ENCODE data around the gene FOSB.
A peak's percentile ranks its signal among the peaks of the same experiment; 100 is the strongest.
"Not testable (repeated sequence)": the region's sequence is repeated elsewhere in the genome, so short reads cannot be mapped to it uniquely, and the experiment has no call there.

FOSB gene

DNA sequence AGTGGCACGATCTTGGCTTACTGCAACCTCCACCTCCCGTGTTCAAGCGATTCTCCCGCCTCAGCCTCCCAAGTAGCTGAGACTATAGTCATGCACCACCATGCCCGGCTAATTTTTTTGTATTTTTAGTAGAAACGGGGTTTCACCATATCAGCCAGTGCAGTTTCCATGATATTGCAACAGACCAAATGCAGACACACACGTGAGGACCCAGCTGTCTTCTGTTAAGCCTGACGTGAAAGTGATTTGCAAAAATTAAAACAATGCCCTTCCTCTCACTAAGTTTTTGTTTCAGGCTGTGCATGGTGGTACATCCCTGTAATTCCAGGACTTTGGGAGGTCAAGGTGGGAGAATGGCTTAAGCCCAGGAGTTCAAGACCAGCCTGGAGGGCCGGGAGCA lies 36.8 kb upstream of the FOSB start:
- intact Hi-C loops (cut with micrococcal nuclease); H3K27ac Mint-ChIP-seq; H3K9me3 Mint-ChIP-seq; H3K36me3 Mint-ChIP-seq (ENCODE audit: low read depth); H3K4me3 Mint-ChIP-seq: not testable (repeated sequence)
- peaks cover 18% of the 10 kb centered on the region for H3K27me3 Mint-ChIP-seq
- H3K4me1 Mint-ChIP-seq (ENCODE audit: low read depth) = peaks cover 22% of the 10 kb centered on the region

DNA sequence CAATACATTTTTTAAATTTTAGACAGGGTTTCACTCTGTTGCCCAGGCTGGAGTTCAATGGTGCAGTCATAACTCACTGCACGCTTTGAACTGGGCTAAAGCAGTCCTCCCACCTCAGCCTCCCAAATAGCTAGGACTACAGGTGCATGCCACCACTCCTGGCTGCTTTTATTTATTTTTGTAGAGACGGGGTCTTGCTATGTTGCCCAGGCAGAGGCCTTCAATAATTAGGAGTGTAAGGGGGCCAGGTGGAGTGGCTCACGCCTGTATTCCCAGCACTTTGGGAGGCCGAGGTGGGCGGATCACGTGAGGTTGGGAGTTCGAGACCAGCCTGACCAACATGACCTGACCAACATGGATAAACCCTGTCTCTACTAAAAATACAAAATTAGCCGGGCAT lies 35.3 kb upstream of the FOSB start:
- H3K36me3 Mint-ChIP-seq (ENCODE audit: low read depth); H3K9me3 Mint-ChIP-seq; intact Hi-C loops (cut with micrococcal nuclease); H3K27ac Mint-ChIP-seq; H3K4me3 Mint-ChIP-seq: not testable (repeated sequence)
- Mint-ChIP-seq H3K27me3 (peaks cover 18% of the 10 kb centered on the region), H3K4me1 (ENCODE audit: low read depth) (peaks cover 21% of the 10 kb centered on the region)

DNA sequence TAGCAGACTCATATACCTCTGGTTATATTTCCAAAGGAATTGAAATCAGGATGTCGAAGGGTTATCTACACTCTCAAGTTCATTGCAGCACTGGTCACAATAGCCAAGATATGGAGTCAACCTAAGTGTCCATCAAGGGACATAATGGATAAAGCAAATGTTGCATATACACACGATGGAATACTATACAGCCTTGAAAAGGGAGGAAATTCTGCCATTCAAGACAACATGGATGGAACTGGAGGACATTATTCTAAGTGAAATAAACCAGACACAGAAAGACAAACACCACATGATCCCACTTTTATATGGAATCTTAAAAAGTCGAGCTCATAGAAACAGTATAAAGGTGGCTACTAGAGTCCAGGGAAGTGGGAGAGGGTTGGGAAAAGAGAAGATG lies 30.5 kb upstream of the FOSB start:
- H3K4me1 Mint-ChIP-seq (ENCODE audit: low read depth) = peaks cover 20% of the 10 kb centered on the region
- intact Hi-C loops (cut with micrococcal nuclease) = no loop called here
- no peaks in the 10 kb centered on the region for H3K9me3 Mint-ChIP-seq
- H3K27ac Mint-ChIP-seq = no peak overlapping the region
- no peak overlapping the region for H3K4me3 Mint-ChIP-seq
- H3K27me3 Mint-ChIP-seq = peaks cover 8% of the 10 kb centered on the region
- no peaks in the 10 kb centered on the region for H3K36me3 Mint-ChIP-seq (ENCODE audit: low read depth)

DNA sequence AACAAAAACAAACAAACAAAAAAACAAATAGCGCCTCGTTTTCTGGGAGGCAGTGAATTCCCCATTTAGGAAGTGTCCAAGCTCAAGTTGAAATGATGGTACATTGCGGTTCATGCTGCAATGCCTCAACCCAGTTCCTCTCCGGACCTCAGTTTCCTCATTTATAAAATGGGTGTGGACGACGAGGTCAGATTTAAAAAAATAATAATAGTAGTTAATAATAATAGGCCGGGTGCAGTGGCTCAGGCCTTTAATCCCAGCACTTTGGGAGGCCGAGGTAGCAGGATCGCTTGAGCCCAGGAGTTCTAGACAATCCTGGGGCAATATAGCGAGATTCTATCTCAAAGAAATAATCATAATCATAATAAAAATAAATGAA lies 28.6 kb upstream of the FOSB start:
- peaks cover 38% of the 10 kb centered on the region for H3K4me1 Mint-ChIP-seq (ENCODE audit: low read depth)
- H3K4me3 Mint-ChIP-seq = peak overlapping the region; percentile 71

DNA sequence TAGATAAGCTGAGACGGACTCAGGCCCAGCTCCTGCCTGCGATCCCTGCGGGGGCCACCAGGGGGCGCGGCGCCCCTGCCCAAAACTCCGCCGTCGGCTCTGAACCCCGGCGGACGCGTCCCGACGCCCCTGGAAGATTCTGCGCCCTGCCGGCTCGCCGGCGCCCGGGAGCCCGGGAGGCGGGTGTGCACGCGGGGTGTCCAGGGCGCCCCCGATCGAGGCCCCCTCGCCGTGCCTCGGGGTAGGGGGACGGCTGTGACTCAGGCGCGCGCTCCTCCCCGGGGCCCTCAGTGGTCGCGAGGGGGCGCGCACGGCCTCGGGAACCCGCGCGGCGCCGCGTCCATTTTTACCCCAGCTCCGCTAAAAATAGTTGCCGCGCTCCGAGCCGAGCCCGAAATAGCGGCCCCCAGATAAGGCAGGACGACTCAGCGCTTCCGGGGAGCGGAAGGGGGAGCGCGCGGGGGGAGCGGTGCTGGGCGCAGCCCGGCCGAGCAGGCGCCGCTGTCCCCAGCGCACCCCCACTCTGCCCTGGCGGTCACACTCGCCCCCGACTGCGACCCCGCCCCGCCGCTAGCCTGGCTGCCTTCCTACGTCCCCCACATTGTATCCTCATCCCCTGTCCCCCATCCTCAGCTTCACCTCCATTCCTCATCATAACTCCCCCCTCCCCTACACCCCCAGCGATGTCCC lies 28.1 kb upstream of the FOSB start:
- no peaks in the 10 kb centered on the region for H3K36me3 Mint-ChIP-seq (ENCODE audit: low read depth)
- H3K9me3 Mint-ChIP-seq = no peaks in the 10 kb centered on the region
- intact Hi-C loops (cut with micrococcal nuclease) = loop anchor here (1.0 kb wide), 1 partner anchor 40 kb away; no protein-coding TSS in a partner anchor
- peaks cover 43% of the 10 kb centered on the region for H3K4me1 Mint-ChIP-seq (ENCODE audit: low read depth)
- H3K27me3 Mint-ChIP-seq = peaks cover 4% of the 10 kb centered on the region
- peak overlapping the region; percentile 71 for H3K4me3 Mint-ChIP-seq
- peak overlapping the region; percentile 76 for H3K27ac Mint-ChIP-seq

More for the DNA sequence above, 28.6 kb upstream of the FOSB start:
- H3K9me3 Mint-ChIP-seq = no peaks in the 10 kb centered on the region
- no peaks in the 10 kb centered on the region for H3K36me3 Mint-ChIP-seq (ENCODE audit: low read depth)
- H3K27me3 Mint-ChIP-seq = peaks cover 5% of the 10 kb centered on the region
- peak overlapping the region; percentile 76 for H3K27ac Mint-ChIP-seq
- intact Hi-C loops (cut with micrococcal nuclease) = loop anchor here (1.0 kb wide), 1 partner anchor 40 kb away; no protein-coding TSS in a partner anchor

DNA sequence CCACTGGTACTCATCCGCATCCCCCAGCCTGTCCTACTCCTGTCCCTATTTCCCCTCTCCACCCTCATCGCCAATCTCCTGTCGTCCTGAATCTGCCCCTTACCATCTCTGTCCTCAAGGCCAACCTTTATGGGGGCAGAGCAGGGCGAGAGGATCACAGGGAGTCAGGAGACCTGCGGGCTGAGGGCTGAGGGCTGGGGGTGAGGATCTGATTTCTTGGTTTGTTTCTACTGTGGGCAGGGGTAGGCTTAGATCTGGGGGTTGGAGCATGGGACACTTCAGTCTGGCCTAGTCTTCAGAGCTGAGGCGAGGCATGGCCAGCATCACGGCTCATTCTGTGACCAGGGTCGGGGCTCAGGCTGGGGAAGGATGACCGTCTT lies 27.5 kb upstream of the FOSB start:
- H3K9me3 Mint-ChIP-seq = no peaks in the 10 kb centered on the region
- H3K27me3 Mint-ChIP-seq = peaks cover 4% of the 10 kb centered on the region
- peak overlapping the region; percentile 71 for H3K4me3 Mint-ChIP-seq
- no peaks in the 10 kb centered on the region for H3K36me3 Mint-ChIP-seq (ENCODE audit: low read depth)
- intact Hi-C loops (cut with micrococcal nuclease) = no loop called here
- H3K4me1 Mint-ChIP-seq (ENCODE audit: low read depth) = peaks cover 45% of the 10 kb centered on the region
- peak overlapping the region; percentile 76 for H3K27ac Mint-ChIP-seq

DNA sequence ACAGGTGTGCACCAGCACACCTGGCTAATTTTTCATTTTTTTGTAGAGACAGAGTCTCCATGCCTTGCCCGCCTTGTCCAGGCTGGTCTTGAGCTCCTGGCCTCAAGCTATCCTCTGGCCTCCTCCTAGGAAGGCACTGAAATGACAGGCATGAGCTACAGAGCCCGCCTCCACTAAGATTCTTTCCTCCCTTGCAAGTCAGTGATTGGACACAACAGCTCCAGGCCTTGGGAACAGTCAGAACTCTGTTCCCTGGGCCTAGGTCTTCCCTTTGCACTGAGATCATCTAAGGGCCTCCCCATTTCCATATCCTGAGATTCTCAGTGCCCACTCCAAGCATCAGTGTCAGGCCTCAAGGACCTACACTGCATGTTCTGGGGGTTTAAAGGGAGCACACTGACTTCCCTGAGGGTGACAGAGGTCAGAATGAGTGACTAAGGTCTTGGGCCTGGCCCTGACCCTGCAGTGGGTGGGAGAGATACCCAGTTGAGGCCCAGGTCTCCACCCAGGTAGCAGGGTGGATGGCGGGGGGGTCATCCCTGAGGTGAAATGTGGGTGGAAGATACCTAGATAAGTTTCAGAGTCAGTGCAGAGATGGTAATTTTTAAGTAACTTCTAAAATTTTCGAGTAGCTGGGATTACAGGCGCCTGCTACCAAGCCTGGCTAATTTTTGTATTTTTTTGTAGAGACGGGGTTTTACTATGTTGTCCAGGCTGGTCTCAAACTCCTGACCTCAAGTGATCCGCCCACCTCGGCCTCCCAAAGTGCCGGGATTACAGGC lies 26.7 kb upstream of the FOSB start:
- Mint-ChIP-seq H3K4me1 (ENCODE audit: low read depth) (peaks cover 49% of the 10 kb centered on the region), H3K27ac (peak overlapping the region; percentile 76), H3K9me3 (no peaks in the 10 kb centered on the region), H3K36me3 (ENCODE audit: low read depth) (no peaks in the 10 kb centered on the region), H3K27me3 (peaks cover 3% of the 10 kb centered on the region), H3K4me3 (peak overlapping the region; percentile 71)
- intact Hi-C loops (cut with micrococcal nuclease) = no loop called here

DNA sequence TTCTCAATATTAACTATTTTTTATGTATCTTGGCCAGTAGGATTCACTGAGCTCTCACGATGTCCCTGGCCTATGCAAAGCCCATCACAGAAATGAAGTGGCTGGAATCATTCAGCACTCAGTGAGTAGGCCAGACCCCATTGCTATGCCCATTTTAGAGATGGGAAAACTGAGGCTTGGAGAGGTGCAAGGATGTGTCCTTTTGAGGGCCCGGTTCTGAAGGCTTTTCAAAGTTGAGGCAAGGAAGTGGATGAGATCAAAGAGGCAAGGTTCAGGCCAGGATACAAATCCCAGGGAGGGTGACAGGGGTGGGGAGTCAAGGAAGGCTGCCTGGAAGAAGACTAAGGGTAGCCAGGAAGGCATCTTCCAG lies 25.4 kb upstream of the FOSB start:
- peaks cover 49% of the 10 kb centered on the region for H3K4me1 Mint-ChIP-seq (ENCODE audit: low read depth)
- peak overlapping the region; percentile 87 for H3K27ac Mint-ChIP-seq
- intact Hi-C loops (cut with micrococcal nuclease) = loop anchor here (2.0 kb wide), 2 partner anchors 14 to 26 kb away; no protein-coding TSS in a partner anchor
- H3K27me3 Mint-ChIP-seq = peaks cover 3% of the 10 kb centered on the region
- no peaks in the 10 kb centered on the region for H3K36me3 Mint-ChIP-seq (ENCODE audit: low read depth)
- no peaks in the 10 kb centered on the region for H3K9me3 Mint-ChIP-seq
- H3K4me3 Mint-ChIP-seq = no peak overlapping the region

DNA sequence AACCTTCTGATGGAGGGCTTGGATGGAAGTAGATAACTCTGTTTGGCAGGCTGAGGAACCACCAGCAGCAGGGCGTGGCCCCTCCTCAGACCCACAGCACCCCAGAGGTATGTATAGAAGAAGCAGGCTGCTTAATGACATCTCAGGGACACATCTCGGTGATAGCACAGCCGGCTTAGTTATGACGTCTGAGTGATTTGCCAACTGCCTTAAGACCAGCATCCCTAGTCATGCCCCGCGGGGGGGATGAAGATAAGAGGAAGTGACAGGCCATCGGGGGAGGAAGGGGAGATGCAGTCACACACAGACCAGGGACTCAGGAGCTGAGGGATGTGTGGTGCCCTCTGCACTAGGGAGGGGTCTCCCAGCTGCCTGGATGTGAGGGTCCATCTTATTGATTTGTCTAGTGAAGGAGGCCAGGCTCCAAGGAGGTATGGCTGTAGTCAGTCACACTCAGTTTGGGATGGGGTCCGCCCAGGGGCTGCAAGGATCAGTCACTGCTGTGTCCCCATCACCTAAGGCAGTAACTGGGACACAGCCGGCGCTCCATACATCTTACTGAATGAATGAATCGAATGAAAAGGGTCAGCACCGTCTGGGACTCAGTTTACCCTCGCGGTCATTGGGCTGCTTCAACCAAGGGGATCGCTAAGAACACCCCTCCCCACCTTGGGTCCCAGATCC lies 24.9 kb upstream of the FOSB start:
- Mint-ChIP-seq H3K4me1 (ENCODE audit: low read depth) (peaks cover 49% of the 10 kb centered on the region), H3K9me3 (no peaks in the 10 kb centered on the region), H3K27me3 (peaks cover 5% of the 10 kb centered on the region), H3K4me3 (peak overlapping the region; percentile 65), H3K27ac (peak overlapping the region; percentile 87), H3K36me3 (ENCODE audit: low read depth) (no peaks in the 10 kb centered on the region)
- intact Hi-C loops (cut with micrococcal nuclease) = loop anchor here (2.0 kb wide), 2 partner anchors 14 to 26 kb away; no protein-coding TSS in a partner anchor

DNA sequence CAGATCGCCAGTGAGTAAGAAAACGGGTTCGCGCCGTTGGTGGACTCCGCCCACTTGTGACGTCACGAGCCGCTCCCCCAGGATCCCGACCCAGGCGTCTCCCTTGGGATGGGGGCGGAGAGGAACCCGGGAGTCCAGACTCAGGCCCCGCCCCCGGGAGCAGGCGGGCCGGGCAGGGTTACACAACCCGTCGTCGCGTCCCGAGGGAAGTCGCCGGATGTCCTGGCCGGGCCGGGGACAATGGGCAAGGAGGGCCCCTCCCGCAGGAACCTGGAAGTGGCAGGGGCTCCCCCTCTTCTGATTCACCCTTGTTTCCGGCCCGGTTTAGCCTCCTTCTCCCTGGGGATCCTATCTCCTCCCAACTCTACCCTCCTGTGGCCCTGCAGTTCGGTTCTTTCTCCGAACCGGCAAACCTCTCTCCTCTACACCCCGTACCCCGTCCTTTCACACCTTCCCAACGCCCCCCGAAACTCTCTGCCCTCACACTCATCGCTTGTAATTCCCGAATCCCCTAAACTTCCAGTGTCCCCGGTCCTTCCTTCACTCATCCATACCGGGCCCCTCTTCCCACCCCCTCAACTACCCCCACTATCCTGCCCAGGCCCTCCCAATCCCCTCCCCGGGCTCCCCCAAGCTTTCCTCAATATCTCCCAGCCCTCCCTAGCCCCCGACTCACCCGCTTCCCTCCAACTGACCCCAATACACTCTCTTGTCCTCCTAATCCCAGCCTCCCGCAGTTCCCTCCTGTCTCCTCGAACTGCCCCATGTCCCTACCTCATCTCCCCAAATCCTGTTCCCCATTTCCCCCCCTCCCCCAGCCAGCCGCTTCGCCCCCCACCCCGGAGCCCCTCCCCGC lies 24.1 kb upstream of the FOSB start:
- H3K27ac Mint-ChIP-seq = peak overlapping the region; percentile 87
- peak overlapping the region; percentile 65 for H3K4me3 Mint-ChIP-seq
- H3K27me3 Mint-ChIP-seq = peaks cover 8% of the 10 kb centered on the region
- H3K36me3 Mint-ChIP-seq (ENCODE audit: low read depth) = no peaks in the 10 kb centered on the region
- peaks cover 53% of the 10 kb centered on the region for H3K4me1 Mint-ChIP-seq (ENCODE audit: low read depth)
- H3K9me3 Mint-ChIP-seq = no peaks in the 10 kb centered on the region
- intact Hi-C loops (cut with micrococcal nuclease) = loop anchor here (2.0 kb wide), 2 partner anchors 13 to 25 kb away; no protein-coding TSS in a partner anchor

DNA sequence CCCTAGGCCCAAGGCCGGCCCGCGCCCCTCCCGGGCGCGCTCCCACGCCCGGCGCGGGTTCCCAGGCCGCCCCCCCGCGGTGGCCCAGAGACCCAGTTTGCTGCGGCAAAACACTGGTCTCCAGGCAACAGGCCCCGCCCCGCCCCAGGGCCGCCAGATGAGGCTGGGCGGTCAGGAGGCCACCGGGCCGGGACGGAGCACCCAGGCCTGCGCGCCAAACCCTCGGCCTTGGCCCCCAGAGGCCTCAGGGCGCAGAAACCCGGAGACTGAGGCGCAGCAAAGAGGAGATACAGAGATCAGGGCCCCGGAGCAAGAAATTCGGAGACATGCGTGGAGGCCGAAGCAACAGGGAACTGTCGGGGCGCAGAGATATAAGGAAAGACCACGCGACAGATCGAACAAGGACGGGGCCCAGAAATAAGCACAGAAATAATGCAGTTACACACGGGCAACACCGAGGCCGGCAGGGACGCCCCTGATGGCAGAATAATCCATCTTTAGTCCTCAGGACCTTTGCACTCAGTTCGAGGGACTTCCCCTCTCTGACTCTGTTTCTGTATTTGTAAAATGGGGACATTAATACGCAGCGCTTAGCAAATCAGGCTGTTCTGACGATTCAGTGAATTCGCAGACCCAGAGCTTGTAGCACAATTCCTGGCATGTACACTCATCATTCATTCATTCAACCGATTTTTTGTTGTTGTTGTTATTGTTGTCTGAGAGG lies 23.3 kb upstream of the FOSB start:
- no peaks in the 10 kb centered on the region for H3K9me3 Mint-ChIP-seq
- intact Hi-C loops (cut with micrococcal nuclease) = no loop called here

DNA sequence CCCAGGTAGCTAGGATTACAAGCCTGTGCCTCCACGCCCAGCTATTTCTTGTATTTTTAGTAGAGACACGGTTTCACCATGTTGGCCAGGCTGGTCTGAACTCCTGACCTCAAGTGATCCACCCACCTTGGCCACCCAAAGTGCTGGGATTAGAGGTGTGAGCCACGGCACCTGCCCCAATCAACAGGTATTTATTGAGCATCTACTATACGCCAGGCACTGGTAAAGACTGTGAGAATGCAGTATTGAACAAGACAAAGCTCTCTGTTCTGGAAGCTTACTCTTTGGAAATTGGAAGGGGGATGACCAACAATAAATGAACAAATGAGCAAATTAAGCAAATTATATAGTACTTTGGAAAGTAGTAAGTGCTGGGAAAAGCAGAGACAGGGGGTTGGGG lies 22.7 kb upstream of the FOSB start:
- H3K36me3 Mint-ChIP-seq (ENCODE audit: low read depth) = no peaks in the 10 kb centered on the region
- H3K9me3 Mint-ChIP-seq = no peaks in the 10 kb centered on the region
- H3K27ac Mint-ChIP-seq = no peak overlapping the region
- intact Hi-C loops (cut with micrococcal nuclease) = no loop called here
- H3K4me1 Mint-ChIP-seq (ENCODE audit: low read depth) = peaks cover 49% of the 10 kb centered on the region
- no peak overlapping the region for H3K4me3 Mint-ChIP-seq
- peaks cover 8% of the 10 kb centered on the region for H3K27me3 Mint-ChIP-seq

More for the DNA sequence above, 23.3 kb upstream of the FOSB start:
- Mint-ChIP-seq H3K36me3 (ENCODE audit: low read depth) (no peaks in the 10 kb centered on the region), H3K27me3 (peaks cover 8% of the 10 kb centered on the region), H3K4me3 (peak overlapping the region; percentile 76), H3K4me1 (ENCODE audit: low read depth) (peaks cover 49% of the 10 kb centered on the region), H3K27ac (peak overlapping the region; percentile 87)

DNA sequence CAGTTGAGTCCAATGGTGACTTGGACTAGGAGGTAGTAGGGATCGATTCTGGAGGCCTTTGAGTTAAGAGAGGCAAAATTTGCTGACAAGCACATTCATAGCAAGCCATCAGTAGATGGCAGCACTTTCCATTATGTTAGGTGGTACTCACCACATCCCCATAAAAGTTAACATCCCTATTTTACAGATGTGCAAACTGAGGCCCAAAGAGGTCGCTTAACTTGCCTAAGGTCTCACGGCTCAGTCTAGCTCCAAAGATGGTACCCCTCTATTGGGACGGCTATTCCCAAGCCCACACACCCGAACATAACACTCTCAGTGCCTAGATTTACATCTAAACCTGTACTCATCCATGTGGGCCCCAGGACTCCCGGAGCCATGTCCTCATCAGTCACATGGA lies 21.5 kb upstream of the FOSB start:
- Mint-ChIP-seq H3K4me1 (ENCODE audit: low read depth) (peaks cover 48% of the 10 kb centered on the region), H3K27me3 (peaks cover 9% of the 10 kb centered on the region), H3K4me3 (no peak overlapping the region), H3K36me3 (ENCODE audit: low read depth) (no peaks in the 10 kb centered on the region), H3K9me3 (no peaks in the 10 kb centered on the region), H3K27ac (no peak overlapping the region)
- intact Hi-C loops (cut with micrococcal nuclease) = no loop called here
